Epithelial cell of proximal tubule (primary cell): ENCODE measurements around the gene RNF10. TPM values are rescaled to one million over a fixed set of nuclear protein-coding genes. Genes with fewer than 3 reads are reported as not detected.

Experiments used
- DNase-seq: peaks from one replicate; pipeline ENCODE4 v3.0.0-alpha.2; 2011; ENCODE audit warnings: low read depth
- H3K4me3 ChIP-seq: 2 replicates; pipeline ENCODE4 v1.5.1; 2011; ENCODE audit warnings: low read depth, mild to moderate bottlenecking, low read length
- total RNA-seq: library from RNA; depleted of rRNA; stranded (reverse); fragments of >200 nt; gene quantifications from 2 replicates; pipeline ENCODE4 v1.2.3, GENCODE V29; 2015
- TF ChIP-seq, protein P1 (sequence below): conservative IDR thresholded peaks from 2 replicates; pipeline ENCODE4 v1.5.1; 2012; ENCODE audit warnings: low read depth, mild to moderate bottlenecking, low read length

RNF10 gene
- total RNA-seq, 1 donor from 2014 or later, result 66.9 TPM

DNA sequence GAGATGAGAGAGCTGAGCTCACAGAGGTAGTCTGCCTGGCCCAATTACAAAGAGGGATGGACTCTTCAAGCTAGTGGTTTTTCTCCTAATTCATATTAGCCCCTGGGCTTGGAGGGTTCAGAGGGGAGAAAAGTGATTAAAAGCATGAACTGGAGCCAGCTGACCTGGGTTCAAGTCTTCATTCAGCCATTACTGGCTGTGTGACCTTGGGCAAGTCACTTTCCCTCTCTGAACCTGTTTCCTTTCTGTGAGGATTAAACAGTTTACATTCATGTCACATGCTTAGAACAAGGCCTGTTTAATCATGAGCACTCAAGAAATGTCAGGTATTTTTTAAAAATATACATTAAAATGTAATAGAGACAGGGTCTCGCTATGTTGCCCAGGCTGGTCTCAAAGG, 54.2 kb downstream of the RNF10 start:
- TF ChIP-seq, protein P1, sequence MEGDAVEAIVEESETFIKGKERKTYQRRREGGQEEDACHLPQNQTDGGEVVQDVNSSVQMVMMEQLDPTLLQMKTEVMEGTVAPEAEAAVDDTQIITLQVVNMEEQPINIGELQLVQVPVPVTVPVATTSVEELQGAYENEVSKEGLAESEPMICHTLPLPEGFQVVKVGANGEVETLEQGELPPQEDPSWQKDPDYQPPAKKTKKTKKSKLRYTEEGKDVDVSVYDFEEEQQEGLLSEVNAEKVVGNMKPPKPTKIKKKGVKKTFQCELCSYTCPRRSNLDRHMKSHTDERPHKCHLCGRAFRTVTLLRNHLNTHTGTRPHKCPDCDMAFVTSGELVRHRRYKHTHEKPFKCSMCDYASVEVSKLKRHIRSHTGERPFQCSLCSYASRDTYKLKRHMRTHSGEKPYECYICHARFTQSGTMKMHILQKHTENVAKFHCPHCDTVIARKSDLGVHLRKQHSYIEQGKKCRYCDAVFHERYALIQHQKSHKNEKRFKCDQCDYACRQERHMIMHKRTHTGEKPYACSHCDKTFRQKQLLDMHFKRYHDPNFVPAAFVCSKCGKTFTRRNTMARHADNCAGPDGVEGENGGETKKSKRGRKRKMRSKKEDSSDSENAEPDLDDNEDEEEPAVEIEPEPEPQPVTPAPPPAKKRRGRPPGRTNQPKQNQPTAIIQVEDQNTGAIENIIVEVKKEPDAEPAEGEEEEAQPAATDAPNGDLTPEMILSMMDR, result no peak
- H3K4me3 ChIP-seq, result no peak overlapping the region
- no peak for DNase-seq

DNA sequence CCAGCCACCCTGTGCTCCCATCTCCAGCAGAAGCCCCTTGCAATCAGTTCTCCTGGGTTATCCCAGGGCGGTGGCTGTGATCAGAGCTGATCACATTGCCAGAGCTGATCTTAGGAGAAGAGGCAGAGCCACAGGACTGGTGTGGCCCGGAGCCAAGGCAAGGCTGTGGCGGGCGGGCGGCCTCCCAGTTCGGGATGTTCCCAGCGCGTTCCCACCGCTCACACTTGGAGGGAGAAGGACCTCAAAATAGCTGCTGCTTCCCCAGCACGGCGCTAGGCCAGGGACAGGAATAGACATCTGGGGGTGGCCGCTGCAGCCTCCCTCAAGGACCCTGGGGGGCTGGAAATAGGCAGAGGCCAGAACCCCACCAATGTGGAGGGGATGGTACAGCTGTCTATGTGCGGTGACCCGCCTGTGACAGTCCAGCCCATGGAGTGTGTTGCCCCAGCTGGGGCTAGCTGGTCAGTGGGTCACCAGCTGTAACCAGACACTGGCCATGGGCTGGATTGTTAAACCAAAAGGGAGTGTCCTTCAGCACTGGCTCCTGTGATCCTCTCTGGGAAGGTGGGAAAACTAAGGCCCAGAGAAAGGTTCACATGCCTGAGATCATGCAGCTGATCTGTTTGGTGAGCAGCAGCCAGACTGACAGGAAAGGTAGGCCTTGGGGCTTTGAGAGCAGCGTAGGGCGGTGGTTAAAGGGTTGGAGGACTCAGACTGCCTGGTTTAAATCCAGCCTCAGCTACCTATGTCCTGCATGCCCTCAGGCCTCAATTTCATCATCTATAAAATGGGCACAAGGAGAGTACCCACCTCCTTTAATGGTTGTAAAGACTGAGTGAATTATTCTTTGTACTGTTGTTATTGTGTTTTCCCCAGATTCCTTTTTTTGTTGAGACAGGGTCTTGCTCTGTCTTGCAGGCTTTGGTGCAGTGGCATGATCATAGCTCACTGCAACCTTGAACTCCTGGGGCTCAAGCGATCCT, 55.1 kb downstream of the RNF10 start:
- DNase-seq, result no peak
- no peak overlapping the region for H3K4me3 ChIP-seq
- TF ChIP-seq, protein P1, result no peak

DNA sequence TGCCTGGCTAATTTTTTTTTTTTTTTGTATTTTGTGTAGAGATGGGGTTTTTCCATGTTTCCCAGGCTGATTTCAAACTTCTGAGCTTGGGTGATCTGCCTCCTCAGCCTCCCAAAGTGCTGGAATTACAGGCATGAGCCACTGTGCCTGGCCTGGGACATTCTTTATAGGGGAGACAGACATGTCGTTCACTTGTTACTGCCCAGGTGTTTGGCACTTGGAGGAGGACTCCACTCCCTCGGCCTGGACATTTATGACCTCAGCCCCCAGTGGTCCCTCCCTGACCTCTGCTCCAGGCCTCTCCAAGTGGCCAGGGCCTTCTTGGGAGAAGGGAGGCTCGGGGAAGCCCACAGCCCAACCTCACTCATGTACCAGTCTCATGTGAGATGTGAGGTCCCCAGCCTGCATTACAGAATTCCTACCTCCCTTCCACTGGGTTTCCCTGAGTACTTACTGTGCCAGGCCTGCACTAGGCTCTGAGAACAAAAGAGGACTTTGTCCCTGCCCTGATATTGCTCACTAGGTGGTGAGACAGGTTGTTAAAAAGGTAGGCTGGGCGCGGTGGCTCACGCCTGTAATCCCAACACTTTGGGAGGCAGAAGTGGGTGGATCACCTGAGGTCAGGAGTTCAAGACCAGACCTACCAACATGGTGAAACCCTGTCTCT, 56.7 kb downstream of the RNF10 start:
- H3K4me3 ChIP-seq, result no peak overlapping the region
- TF ChIP-seq, protein P1, result no peak
- no peak for DNase-seq

DNA sequence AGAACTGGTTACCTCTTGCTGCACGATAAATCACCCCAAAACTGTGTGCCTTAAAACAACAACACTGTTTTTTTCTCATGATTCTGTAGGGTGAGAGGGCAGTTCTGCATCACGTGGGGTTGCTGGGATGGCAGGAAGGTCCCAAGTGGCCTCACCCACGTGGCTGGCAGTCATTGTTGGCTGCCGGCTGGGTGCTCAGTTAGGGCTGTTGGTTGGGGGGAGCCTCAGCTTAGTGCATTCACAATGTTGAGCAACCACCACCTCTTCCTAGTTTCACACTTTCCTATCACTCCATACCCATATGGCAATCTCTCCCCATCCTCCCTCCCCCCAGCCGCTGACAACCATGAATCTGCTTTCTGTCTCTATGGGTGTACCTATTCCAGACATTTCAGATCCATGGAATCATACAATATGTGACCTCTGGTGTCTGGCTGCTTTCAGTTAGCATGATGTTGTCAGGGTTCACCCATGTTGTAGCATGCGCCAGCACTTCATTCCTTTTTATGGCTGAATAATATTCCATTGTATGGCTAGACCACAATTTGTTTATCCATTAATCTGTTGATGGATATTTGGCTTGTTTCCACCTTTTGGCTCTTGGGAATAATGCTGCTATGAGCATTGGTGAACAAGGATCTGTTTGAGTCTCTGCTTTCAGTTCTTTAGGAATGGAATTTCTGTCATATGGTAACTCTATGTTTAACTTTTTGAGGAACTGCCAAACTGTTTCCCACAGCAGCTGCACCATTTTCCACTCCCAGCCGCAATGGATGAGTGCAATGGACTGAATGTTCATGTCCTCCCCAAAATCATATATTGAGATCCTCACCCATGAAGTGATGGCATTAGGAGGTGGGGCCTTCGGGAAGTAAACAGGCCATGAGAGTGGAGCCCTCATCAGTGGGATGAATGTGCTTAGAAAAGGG, 58.2 kb downstream of the RNF10 start:
- DNase-seq, result no peak
- H3K4me3 ChIP-seq, result no peak overlapping the region
- TF ChIP-seq, protein P1, result no peak

DNA sequence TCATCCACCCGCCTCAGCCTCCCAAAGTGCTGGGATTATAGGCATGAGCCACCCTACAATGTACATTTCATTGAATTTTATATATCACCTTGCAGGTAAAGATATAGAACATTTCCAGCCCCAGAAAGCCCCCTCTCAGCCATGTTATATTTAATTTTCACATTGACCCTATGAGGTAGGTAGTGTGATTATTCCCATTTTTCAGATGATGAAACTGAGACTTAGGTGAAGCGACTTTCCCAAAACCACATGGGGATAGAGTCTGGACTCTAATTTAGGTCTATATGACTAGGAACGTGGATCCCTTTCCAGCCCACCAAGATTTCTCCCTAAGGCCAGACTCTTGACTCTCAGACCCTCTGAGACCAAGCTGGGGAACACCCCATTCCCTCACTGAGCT, 62.7 kb downstream of the RNF10 start:
- H3K4me3 ChIP-seq, result no peak overlapping the region
- no peak for DNase-seq
- TF ChIP-seq, protein P1, result no peak

DNA sequence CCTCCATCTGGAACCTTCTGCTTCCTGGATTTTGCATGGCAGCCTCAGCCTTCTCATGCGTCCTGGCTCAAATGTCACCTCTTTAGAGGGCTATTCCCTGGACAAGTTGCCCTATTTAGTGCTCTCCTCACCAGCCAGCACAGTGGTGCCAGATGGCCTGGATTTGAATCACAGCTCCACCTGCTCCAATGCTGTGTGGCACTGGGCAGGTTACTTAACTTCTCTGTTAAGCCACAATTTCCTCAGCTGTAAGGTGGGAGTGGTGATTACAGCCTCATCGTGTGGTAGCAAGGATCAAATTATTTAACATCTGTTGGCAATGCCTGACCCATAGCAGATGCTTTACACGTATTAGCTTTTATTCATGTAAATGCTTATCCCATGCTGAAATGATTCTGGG, 63.7 kb downstream of the RNF10 start:
- H3K4me3 ChIP-seq, result no peak overlapping the region
- no peak for DNase-seq
- TF ChIP-seq, protein P1, result no peak
